Hypothalamus (tissue), 51 donors: ENCODE measurements around the gene DNAL1.

Source experiments
- DNase-seq, 51 donors: peaks; one replicate each; lab custom pipeline; 2025; lab: John Stamatoyannopoulos, UW

Gene DNAL1

DNA sequence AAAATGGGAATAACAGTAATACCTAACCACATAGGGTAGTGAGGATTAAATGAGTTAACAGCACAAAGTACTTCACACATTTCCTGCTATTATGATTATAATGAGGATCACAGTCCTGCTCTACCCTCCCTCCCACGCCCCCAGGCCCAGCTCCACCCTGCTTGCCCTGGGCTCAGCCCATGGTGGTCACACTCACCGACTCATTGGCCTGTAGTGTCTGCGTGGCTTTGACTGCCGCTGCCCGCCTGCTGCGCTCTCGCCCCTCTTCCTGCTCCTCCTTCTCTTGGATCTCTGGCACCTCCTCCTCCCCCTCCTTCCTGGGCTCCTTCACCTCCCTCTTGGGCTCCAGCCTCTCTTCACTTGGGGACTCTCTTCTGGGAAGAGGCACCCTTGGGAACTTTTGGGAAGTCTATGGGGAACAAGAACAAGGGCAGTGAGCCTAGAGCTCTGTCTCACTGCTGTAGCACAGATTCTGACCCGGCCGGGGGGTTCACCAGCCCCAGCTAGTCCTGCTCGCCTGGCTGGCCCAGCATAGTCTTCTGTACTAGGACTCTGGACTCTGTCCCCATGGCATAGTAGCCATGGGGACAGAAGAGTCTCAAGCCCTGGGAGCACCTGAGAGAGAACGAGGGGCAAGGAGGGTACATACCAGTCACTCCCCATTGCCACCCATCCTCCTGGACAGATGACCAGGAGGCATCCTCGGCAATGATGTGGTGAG is 76.5 kb downstream of the DNAL1 start:
- DNase-seq = no peak

- DNase-seq = no peak
Measured at GRCh38 chr14:73722581-73722980, 77.8 kb downstream of the DNAL1 start.

- DNase-seq = no peak
Measured at GRCh38 chr14:73723406-73723796, 78.6 kb downstream of the DNAL1 start.

- DNase-seq = peak in 11 of 51 donors; percentile 26 to 65 (median 43)
Measured at GRCh38 chr14:73723797-73724661, 79.2 kb downstream of the DNAL1 start.

- DNase-seq = no peak
Measured at GRCh38 chr14:73724696-73725095, 79.9 kb downstream of the DNAL1 start.

- DNase-seq = no peak
Measured at GRCh38 chr14:73725116-73726024, 80.6 kb downstream of the DNAL1 start.

GRCh38 chr14:73726025-73726961 is 81.5 kb downstream of the DNAL1 start:
- no peak for DNase-seq

DNA sequence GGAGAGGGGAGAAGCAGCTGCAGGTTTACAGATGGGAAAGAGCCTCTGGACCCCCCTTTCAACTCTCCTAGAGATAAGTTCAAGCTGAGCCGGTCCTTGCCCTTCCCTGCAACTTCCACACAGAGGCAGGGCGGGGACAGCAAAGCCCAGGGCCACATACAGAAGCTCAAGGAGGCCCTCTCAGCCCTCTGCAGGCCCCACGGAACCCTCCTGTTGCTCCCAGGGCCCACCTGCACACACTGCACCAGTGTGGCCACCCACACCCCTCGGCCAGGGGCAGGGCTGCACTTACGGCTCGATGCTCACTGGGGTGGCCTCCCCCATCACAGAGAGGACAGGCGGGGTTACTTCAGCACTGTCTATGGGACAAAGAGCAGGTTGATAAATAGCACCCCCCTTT is 82.4 kb downstream of the DNAL1 start:
- no peak for DNase-seq

DNA sequence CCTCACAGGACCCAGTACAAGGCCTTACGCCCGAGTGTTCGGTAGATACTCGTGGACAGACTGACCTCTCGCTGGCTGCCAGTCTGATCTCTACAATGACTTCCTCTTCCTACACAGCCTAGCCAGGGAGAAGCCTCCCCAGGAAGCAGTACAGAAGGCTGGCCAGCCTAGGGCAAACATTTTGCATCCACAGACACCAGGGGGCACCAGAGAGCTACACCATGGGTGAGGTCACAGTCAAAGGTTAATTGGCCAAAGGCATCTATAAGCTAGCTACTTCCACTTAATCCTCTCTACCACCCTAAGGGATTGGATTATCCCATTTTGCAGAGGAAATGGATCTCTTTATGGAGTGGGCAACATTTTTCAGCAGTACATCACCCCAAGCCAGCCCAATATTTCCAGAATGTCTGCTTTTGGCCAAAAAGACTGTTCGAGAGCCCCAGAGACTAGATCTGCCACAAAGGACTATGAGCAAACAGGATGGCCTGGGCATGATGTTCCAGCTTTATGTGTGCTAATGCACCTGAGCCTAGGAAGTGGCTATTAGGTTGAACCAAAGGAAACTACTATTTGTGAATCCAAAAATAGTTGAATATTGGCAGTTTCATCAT is 84.0 kb downstream of the DNAL1 start:
- peak in 47 of 51 donors; percentile 25 to 90 (median 66) for DNase-seq

GRCh38 chr14:73729556-73730265 is 84.9 kb downstream of the DNAL1 start:
- DNase-seq = no peak

- no peak for DNase-seq
Measured at GRCh38 chr14:73731111-73731510, 86.3 kb downstream of the DNAL1 start.

DNA sequence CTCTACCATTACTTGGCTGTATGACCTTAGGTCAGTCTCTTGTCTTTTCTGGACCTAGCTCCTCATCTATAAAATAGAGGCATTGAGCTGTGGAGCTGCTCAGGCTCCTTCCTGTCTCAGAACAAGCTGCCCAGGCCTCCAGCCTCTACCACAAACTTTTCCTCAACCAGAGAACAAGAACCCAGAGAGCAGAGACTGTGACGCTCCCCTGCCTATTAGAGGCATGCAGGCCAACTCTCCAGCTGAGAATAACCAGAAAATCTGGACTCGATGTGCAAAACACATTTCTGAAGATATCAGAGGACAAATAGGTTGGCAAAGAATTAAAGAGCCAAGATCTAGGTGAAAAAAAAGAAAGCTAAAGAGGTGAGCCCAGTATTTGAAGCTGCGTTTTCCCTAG is 87.2 kb downstream of the DNAL1 start:
- DNase-seq = no peak

GRCh38 chr14:73736842-73737241 is 92.1 kb downstream of the DNAL1 start:
- no peak for DNase-seq

DNA sequence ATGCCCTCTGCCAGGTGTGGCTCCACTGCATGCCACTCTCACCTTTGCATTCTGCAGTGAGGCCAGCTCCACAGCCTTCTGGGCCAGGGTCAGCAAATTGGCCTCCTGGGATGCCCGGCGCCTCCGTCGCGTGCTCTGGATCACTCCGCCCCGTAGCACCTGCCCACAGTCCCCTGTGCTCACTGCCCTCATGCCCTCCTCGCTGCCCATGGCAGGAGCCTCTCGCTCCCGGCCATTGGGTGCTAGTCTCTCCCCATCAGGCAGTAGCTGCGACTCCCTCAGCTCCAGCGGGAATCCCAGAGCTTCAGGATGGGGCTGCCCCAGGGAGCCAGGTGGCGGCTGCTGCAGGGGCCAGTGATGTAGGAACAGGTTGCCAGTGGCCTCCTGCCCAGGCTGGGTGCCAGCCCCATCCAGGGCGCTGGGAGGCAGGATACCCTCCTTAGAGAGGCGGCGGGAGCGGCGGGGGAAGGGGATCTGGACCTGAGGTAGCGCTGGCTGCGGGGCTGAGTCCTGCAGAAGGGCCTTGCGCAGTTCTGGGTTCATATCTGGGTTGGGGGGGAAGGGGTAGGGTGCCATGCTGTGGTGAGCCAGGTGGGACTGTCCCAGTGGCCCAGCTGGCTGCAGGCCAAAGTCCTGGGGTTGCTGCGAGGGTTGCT is 93.9 kb downstream of the DNAL1 start:
- DNase-seq = no peak

DNA sequence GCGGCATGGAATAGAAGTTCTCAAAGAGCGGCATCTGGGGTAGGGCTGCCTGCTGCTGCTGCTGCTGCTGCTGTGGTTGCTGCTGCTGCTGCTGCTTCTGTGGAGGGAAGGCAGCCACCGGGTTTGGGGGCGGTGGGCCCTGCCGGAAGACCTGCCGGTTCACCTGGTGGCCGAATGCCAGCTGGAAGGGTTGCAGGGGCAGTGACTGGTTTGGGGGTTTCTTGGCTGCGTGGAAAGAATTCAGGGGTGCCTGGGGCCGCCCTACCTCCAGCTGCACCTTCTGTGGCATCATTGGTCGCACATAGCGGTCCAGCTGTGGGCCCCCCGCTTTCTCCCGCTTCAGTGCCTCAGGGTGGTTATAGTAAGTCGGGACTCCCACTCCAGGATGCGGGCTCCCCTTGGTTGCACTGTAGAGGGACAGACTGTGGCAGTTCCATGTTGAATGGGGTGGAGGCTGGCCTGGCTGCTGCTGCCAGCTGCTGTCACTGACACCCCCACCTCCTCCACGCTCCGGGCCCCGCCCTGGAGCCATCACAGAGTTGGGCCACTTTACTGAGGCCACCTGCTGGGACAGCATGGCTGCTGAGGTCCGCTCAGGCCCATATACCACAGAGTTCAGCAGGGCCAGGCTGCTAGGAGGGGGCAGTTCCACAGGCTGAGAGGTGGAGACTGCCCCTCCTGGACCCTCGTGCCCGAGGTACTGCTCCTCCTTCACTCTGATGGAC is 94.5 kb downstream of the DNAL1 start:
- no peak for DNase-seq

DNA sequence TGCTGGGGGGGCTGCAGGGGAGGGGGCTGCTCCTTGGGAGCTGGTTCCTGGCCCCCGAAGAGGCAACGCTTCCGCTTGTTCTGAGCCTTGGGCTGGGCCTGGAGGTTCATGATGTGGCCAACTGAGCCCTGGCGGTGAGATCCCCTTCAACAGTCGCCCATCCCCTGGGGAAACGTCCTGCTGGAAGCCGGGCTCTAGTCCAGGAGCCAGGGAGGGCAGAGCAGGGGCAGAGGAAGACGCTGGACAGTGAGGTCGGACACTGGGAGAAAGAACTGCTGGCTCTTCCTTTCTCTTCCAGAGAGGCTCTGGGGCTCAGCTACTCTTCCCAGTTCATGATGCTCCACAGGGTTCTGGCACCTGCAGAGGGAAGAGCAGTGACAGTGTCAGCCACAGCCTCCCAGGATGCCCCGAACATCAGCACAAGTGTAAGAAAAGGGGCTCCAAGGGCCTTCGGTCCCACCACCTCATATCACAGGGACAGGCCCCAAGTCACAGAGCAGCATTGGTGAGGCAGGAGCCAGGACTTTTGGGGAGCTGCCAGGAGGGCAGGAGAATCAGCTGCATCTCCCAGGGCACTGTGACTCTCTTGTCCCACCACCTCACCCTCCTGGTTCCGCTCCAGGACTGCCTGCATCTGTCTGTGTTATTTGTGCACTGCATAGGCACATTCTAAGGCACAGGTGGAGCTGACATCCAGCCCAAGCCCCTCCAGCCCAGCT is 95.3 kb downstream of the DNAL1 start:
- DNase-seq = no peak
